ENCODE results near the gene DUOXA2. TPM values are rescaled to one million over a fixed set of nuclear protein-coding genes. Genes with fewer than 3 reads are reported as not detected.
"Not testable (repeated sequence)": the region's sequence is repeated elsewhere in the genome, so short reads cannot be mapped to it uniquely, and the experiment has no call there.

The DUOXA2 gene
- total RNA-seq, 4 donors from 2014 or later: not detected

DNA sequence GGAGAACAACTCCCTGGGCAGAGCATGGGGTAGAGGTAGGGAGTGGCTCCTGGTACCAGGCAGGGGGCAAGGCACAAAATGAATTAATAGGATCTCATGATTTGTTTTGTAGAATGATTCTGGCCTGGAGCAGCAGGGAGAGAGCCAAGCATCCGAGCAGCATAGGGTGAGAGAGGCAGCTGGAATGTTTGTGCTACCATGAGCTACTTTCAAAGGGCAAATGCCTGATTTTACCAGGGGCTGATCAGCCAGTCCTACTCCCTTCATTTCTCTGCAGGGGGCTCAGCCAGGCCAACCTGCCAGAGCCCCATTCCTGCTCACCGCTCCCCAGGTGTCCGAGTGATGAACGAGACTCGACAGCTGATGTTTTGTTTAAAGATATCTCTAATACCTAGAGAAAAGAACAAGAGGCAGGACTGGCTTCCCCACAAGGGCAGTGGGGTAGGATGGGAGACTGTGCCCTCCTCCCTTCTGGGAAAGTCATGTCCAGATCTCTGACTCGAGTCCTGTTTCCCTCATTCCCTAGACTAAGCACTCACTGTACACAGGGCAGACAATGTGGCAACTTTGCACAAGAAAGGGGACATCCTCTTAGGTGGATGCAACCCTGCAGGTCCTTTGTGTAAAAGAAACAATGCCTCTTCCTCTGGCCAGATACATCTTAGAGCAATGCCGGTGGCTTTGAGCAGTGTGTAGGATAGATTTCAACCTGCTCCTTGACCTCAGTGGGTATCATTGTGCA, 13.1 kb upstream of the DUOXA2 start:
- TF ChIP-seq, protein P1, sequence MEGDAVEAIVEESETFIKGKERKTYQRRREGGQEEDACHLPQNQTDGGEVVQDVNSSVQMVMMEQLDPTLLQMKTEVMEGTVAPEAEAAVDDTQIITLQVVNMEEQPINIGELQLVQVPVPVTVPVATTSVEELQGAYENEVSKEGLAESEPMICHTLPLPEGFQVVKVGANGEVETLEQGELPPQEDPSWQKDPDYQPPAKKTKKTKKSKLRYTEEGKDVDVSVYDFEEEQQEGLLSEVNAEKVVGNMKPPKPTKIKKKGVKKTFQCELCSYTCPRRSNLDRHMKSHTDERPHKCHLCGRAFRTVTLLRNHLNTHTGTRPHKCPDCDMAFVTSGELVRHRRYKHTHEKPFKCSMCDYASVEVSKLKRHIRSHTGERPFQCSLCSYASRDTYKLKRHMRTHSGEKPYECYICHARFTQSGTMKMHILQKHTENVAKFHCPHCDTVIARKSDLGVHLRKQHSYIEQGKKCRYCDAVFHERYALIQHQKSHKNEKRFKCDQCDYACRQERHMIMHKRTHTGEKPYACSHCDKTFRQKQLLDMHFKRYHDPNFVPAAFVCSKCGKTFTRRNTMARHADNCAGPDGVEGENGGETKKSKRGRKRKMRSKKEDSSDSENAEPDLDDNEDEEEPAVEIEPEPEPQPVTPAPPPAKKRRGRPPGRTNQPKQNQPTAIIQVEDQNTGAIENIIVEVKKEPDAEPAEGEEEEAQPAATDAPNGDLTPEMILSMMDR (IDR thresholded peaks at IDR 0.05): no peak
- no peak for ATAC-seq (ENCODE audit: low FRiP score)
- no peak for DNase-seq (ENCODE audit: low spot score)

DNA sequence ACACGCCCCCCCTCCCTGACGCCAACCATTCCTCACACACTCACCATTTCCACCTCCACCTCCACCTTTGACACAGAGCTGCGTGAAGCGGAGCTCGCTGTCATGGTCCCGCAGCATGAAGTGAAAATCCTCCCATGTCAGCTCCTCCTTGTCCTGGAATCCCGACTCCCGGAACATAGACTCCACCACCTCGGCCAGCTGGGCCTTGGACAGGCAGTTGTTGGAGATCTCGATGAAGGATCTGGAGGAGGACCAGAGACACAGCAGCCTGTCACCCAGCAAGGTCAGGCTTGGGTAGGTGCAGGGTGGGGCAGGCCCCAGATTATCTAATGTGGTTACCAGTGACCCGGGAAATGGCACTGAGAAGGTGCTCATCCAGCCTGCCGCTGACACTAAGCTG, 12.4 kb upstream of the DUOXA2 start:
- no peak for DNase-seq (ENCODE audit: low spot score)
- no peak for ATAC-seq (ENCODE audit: low FRiP score)
- TF ChIP-seq, protein P1 (IDR thresholded peaks at IDR 0.05): no peak

DNA sequence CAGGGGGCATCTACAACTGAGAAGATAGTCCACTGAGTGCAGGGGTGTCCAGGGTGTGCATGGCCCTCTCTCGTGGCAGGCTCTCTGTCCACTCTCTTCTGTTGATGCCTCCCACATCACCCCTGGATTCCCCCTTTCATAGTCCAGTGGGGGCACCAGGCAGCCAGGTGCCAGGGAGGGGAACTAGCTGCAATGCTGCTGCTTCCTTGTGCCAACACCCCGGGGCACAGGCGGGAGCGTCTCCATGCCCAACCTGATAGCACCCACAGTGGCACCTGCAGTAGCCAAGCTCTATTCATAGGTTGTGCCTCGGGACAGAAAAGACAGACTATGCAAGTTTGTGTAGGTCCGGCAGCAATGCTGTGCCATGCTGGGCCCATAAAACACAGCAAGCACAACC, 11.9 kb upstream of the DUOXA2 start:
- DNase-seq (ENCODE audit: low spot score) (no peak), ATAC-seq (ENCODE audit: low FRiP score) (no peak)
- TF ChIP-seq, protein P1 (IDR thresholded peaks at IDR 0.05): no peak

DNA sequence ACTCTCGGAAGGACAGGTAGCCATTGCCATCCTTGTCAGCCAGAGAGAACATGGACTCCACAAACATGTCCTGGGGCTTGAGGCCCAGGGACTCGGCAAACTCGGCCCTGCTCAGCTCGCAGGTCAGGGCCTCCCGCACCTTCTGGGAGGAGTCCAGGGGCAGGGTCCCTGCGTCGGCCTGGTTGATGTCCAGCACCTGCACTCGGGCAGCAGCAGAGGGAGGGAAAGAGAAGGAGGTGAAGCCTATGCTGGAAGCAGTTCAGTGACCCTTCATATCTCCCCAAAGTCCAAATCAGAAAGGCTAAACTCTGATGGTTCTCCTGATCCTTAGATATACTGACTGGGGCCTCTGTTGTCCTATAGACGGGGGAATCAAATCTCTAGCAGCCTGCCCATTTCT, 10.0 kb upstream of the DUOXA2 start:
- not testable (repeated sequence) for ATAC-seq (ENCODE audit: low FRiP score); DNase-seq (ENCODE audit: low spot score)

DNA sequence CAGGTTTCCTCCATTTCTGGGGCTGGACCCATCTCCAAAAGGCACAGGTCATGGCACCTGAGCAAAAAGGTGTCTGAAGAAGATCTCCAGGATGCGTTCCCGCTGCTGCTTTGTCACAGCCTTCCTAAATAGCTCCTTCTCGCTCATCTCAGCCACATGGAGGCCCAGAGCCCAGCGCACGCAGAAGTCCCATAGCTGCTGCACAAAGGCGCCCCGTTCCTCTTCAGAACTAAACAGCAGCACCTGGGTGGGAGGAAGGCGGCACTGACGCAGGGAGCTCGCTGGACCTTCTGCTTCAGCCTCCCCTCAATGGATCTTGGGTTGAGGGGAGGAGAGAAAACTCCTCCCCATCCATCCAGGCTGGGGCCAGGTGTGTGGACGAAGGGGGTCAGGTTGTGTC, 8.5 kb upstream of the DUOXA2 start:
- no peak for ATAC-seq (ENCODE audit: low FRiP score)
- DNase-seq (ENCODE audit: low spot score): no peak
- TF ChIP-seq, protein P1 (IDR thresholded peaks at IDR 0.05): no peak

DNA sequence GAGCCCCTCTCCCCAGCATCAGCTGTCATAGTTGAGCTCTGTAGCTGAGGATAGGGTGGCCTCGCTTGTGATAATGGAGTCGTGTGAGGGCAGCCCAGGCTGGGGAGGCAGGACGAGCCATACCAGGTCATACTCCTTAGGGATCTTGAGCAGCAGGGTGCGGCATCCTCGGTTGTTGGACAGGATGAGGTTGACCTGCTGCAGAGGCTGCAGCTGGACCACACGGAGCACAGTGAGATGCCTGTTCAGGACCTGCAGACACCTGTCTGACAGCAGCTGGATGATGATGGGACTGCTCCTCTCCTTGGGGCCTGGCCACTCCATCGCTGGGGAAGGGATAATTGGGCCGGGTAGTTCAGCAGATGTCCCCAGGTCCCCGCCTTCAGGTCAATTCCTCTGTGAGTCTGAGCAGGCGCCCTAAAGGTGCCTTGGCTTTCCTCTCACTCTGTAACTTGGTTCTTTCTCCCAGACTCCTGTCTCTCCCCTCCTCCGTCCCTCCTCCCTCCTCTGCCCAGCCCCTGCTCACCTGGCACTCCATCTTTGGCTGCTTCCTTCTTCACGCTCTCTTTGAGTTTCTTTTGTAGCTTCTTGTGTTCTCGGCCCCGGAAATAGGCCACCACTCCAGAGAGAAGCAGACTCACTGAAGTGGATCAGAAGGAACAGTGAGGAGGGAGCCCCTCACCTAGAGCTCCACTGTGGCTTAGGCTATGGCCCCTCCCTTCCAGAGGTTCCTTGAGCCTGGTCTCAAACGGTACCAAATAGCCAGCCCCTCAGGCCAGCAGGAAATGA, 7.9 kb upstream of the DUOXA2 start:
- ATAC-seq (ENCODE audit: low FRiP score) (no peak), DNase-seq (ENCODE audit: low spot score) (no peak)

DNA sequence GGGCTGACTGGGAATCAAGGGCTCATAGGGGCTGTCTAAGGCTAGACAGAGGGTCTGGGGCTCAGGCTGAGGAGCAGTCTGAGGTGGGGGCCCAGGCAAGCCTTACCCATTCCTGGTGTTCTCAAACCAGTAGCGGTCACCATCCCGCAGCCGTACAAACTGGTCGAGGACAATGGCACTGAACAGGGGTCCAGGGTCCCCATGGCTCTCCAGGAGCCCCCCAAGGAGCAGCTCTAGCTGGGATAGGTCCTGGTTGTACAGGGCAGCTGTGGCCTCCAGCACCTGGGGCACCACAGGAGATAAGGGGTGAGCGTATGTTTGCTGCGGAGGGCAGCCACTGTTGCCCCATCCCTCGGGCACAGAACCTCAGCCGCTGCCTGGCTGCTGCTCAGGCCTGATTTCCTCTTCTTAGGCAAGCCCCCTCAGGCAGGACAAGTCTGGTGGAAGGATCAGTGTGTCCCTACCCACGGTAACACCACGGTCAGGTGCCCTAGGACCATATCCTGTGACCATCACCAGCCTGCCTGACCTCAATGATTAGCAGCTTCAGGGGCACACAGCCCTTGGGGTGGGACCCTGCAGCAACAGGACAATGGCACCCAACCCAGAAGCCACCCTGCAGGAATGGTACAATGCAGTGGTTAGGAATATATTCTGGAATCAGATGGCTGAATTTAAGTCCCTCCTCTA, 6.0 kb upstream of the DUOXA2 start:
- ATAC-seq (ENCODE audit: low FRiP score): no peak
- TF ChIP-seq, protein P1 (IDR thresholded peaks at IDR 0.05): no peak

More for the DNA sequence above, 7.9 kb upstream of the DUOXA2 start:
- TF ChIP-seq, protein P1 (IDR thresholded peaks at IDR 0.05): no peak

More for the DNA sequence above, 6.0 kb upstream of the DUOXA2 start:
- DNase-seq (ENCODE audit: low spot score): no peak
